Stimulated activated CD8-positive, alpha-beta memory T cell treated with anti-CD3 and anti-CD28 coated beads, Interleukin-7, amount 100 ng/mL, for 1 hour (primary cell): ENCODE data around the gene THUMPD3.

Experiments used
- DNase-seq, 2 donors: peaks; one replicate each; pipeline ENCODE4 v3.0.0-alpha.2; 2020; ENCODE audit warnings: low read depth in 2 of 2

Gene THUMPD3

DNA sequence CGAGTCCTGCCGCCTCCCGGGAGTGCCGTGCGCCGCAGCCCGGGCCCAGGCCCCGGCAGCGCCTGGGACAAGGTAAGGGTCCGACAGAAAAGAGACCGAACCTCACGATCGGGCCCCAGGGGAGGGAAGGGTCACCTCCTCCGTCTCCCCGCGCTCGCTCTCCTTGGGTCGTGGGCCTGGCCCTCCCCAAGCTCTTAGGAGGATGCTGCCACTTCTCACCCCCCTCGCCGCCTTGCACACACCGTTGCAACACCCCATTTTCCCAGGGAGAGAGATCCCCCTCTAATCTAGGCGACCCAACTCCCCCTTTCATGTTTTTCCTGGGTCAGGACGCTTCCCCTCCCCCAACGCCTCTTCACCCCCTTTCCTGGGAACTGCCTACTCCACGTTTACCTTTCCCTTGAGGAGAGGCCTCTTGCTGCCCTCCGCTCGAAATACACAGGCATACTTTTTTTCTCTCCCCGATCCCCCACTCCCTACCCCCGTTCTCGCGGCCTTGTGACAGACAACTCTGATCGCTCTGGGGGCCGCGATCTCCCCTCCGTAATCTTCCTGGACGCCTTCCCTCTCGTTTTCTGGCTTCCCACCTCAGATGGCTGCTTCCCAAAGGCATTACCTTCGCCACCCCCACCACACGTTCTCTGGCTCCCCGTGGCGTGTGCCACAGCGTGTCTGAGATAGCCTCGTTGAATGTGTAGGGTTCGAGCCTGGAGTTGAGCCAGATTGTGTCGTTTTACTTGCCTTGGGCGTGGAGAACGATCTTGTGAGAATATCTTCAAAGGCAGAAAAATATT is 35.2 kb downstream of the THUMPD3 start:
- DNase-seq = no peak

DNA sequence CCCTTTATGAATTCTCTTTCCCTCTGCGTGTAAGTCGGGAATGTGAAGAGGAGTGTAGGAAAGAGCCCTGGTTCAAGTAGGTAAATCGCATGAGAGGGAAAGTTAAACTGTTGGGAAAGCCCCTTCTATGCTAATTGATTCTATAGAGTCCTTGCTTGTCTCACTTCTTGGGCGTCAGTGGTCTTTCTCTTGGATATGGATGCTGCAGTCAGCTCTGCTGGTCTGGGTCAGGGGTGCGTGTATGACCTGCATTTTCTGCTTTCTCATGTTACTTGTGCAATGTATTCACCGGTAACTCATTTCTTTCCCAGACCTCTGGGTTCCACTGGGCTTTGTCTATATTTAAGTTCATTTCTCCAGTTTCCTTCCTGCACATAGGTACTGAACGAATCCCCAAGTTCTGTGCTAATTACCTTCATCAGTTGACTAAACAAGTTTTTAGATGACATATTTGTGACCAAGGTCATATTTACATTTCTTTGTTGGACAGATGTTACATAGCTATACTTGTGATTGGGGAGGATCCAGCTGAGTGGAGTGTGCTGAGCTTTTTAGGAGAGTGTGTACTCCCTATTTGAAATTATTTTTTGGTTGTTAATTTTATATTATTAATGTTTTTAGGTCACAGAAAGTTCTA is 36.0 kb downstream of the THUMPD3 start:
- DNase-seq = no peak

GRCh38 chr3:9399337-9399703 is 36.5 kb downstream of the THUMPD3 start:
- DNase-seq = no peak

DNA sequence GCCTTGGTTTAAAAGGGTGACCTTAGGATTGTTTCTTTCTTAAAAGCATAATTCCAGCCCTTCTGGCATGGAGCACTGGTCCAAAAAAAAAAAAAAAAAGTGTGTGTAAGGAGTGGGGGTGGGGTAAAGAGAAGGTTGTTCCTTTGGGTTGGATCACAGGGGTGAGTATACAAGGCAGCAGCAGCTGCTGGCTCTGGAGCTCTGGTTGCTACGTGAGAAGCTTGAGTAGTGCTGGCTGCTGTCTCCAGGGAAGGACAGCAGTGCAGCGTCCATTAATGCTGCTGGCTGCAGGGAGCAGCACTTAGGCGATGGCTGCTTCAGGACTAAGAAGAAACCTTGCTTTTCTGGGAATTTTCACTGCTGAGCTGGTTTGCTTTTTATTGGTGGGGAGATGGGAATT is 36.9 kb downstream of the THUMPD3 start:
- DNase-seq = no peak

DNA sequence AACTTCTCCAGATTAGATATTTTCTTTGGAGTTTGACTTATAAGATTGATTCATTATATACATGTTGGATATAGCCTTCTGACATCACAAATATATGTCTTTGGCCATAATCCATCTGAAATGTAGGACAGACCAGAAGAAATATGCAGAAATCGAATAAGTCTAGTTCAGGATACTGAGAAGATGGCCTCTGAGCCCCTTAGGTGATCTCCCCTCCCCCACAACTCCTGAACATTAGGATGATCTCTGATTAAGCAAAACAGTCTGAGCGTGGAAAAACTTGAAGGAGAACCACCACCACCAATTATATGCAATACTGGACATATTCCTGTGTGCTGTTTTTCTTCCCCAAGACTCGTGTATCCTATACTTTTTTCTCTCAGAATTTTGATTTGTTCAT is 37.8 kb downstream of the THUMPD3 start:
- no peak for DNase-seq

- no peak for DNase-seq
Measured at GRCh38 chr3:9401986-9402385, 39.1 kb downstream of the THUMPD3 start.

GRCh38 chr3:9402410-9403228 is 39.8 kb downstream of the THUMPD3 start:
- no peak for DNase-seq

- no peak for DNase-seq
Measured at GRCh38 chr3:9403463-9403862, 40.6 kb downstream of the THUMPD3 start.

GRCh38 chr3:9404680-9405079 is 41.8 kb downstream of the THUMPD3 start:
- DNase-seq = no peak

DNA sequence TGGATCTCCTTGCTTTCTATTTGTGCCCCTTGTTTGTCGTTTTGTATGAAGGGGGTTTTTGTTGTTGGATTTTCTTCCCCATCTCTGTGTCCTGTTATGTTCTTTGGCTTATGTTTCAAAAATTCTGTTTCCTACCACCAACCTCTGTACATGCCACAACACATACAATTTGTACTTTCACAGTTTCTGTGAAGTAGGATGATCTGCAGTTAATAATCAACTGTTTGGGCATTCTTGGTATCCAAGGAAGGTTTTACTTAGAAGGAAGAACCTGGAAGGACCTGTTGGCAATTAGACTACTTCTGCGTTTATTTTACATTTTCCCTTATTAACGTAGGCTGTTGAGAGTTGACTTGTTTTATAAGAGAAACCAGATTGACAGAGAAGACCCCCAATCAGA is 42.9 kb downstream of the THUMPD3 start:
- no peak for DNase-seq

DNA sequence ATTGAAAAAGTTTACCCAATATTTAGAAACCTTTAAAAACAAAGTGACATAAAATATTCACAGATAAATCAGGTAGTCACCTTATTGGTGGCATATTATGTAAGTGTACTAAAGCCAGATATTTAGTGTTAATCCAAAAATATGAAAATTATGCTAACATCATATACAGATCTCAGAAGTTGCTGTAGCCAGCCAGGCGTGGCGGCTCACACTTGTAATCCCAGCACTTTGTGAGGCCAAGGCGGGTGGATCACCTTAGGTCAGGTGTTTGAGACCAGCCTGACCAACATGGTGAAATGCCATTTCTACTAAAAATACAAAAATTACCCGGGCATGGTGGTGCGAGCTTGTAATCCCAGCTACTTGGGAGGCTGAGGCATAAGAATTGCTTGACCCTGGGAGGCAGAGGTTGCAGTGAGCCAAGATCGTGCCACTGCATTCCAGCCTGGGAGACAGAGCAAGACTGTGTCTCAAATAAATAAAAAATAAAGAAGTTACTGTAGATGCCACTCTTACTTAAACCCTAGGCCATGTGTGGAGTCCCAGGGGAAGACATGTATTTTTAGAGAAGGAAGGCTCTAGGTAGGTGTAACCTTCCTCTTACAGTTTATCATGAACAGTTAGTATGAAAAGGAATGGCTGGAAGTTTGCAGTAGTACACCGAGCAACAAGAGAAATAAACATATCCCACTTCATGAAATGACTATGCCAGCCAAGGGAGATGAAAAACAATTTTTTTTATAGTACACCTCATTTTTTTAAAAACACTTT is 44.2 kb downstream of the THUMPD3 start:
- no peak for DNase-seq

DNA sequence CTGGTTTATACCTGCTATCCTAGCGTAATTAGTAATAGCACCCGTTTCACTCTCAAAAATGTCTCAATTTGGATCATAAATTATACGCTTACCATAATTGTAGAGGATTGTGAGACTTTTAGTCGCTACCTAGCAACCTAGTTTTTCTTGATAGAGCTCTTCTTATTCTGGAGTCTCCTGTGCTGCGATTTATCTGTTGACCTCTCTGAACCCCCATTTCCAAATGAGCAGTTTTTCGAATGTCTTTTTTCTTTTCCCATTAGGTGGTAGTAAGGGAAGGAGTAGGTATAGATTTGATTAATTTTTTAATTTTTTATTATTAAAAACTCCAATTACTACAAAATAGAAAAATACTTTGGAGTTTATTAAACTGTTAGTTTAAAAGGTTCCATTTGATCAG is 45.2 kb downstream of the THUMPD3 start:
- DNase-seq = no peak

DNA sequence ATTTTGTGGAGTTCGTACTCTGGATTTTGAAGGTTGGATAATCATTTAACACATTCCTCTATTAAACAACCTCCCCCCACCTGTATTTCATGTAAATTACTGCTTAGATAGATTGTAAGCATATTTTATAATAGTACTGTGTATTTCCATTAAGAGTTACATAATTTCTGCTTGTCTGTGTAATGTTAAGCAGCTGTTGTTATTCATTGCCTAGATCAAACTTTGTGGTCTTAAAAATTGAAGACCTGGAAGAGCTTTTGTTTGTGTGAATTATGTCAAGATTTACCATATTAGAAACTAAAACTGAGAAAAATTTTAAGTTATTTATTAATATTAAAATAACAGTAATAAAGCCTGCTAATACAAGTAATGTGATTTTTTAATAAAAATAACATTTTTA is 45.7 kb downstream of the THUMPD3 start:
- no peak for DNase-seq

GRCh38 chr3:9409981-9410854 is 47.4 kb downstream of the THUMPD3 start:
- no peak for DNase-seq

- DNase-seq = no peak
Measured at GRCh38 chr3:9411302-9411701, 48.4 kb downstream of the THUMPD3 start.

DNA sequence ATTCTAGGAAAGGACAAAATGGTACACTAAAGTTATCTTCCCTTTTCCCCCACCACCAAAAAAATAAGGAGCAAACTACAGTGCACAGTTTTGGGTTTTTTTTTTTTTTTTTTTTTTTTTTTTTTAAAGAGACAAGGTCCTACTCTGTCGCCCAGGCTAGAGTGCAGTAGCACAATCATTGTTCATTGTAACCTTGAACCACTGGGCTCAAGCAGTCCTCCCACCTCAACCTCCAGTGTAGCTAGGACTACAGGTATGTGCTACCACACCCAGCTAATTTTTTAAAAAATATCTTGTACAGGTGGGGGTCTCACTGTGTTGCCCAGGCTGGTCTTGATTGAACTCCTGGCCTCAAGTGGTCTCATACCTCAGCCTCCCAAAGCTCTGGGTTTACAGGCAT is 49.4 kb downstream of the THUMPD3 start:
- DNase-seq = no peak

- no peak for DNase-seq
Measured at GRCh38 chr3:9414826-9415225, 52.0 kb downstream of the THUMPD3 start.

DNA sequence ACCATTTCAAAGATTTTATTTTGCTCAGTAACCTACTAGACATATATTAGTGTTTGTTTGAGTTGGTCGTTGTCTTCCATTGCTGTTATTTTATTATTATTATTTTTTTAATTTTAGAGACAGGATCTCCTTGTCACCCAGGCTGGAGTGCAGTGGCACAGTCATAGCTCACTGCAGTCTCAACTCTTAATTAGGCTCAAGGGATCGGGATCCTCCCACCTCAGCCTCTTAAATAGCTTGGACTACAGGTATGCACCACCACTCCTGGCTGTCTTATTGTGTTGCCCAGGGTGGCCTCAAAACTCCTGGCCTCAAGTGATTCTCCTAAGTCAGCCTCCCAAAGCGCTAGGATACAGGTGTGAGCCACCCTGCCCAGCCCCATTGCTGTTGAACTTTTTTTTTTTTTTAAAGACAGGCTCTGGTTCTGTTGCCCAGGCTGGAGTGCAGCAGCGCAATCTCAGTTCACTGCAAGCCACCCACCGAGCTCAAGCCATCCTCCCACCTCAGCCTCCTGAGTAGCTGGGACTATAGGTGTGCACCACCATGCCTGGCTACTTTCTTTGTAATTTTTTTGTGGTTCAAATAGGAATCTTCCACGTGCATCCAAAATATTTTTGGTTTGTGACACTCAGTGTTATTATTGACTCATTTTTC is 52.8 kb downstream of the THUMPD3 start:
- no peak for DNase-seq

GRCh38 chr3:9416139-9416780 is 53.4 kb downstream of the THUMPD3 start:
- DNase-seq = no peak
